Measurements from ENCODE around the gene THOC6. TPM values are rescaled to one million over a fixed set of nuclear protein-coding genes. Genes with fewer than 3 reads are reported as not detected.

Gene THOC6
- total and polyA plus RNA-seq, 9 of the 15 experiments (the other 6 are each of a cell fraction or from before 2014, with no cell fraction given) = 2.5 to 65.4 (median 42.3) TPM

- no peak for TF ChIP-seq PHF21A (IDR thresholded peaks at IDR 0.05; ENCODE audit: borderline replicate concordance, low read depth)
- TF ChIP-seq ZBTB34 (CRISPR knock-in tag; IDR thresholded peaks at IDR 0.05) = no peak
- TF ChIP-seq SAFB (IDR thresholded peaks at IDR 0.05; ENCODE audit: borderline replicate concordance, low read depth, low read length) = no peak
- no peak for TF ChIP-seq ZNF512 (tag; IDR thresholded peaks at IDR 0.05)
- TF ChIP-seq ARID4B (CRISPR knock-in tag; IDR thresholded peaks at IDR 0.05) = 0 out of 2 replicates have a peak, but pooled peaks have one; percentile 55
- peak; percentile 64 for TF ChIP-seq RBFOX2 (IDR thresholded peaks at IDR 0.05; ENCODE audit: low read depth, low read length)
- TF ChIP-seq GATAD2B (IDR thresholded peaks at IDR 0.05; ENCODE audit: borderline replicate concordance) = no peak
- TF ChIP-seq E2F8 (IDR thresholded peaks at IDR 0.05; ENCODE audit: low read depth, partially characterized antibody) = no peak
- 0 out of 2 replicates have a peak, but pooled peaks have one; percentile 27 for TF ChIP-seq NCOR1 (IDR thresholded peaks at IDR 0.05)
- TF ChIP-seq MAFK (IDR thresholded peaks at IDR 0.05; ENCODE audit: low read length) = no peak
- TF ChIP-seq FOXM1 (IDR thresholded peaks at IDR 0.05; ENCODE audit: low read depth) = no peak
- TF ChIP-seq FOXM1 (CRISPR knock-in tag; IDR thresholded peaks at IDR 0.05; ENCODE audit: low read depth) = no peak
- no peak for TF ChIP-seq ZC3H4 (CRISPR knock-in tag; IDR thresholded peaks at IDR 0.05; ENCODE audit: borderline replicate concordance)
Observed at GRCh38 chr16:3021449-3022207, 2.2 kb upstream of the THOC6 start (continued).

Measured in K562 (cell line).